ENCODE results near the gene RAD51B.

Gene RAD51B

GRCh38 chr14:67908052-67908754 lies 88.6 kb downstream of the RAD51B start:
- DNase-seq: no peak

- no peak for DNase-seq
These were observed 92.0 kb downstream of the RAD51B start for GRCh38 chr14:67911562-67911961.

GRCh38 chr14:67916430-67916829 lies 96.9 kb downstream of the RAD51B start:
- no peak for DNase-seq

- no peak for DNase-seq
These were observed 97.4 kb downstream of the RAD51B start for GRCh38 chr14:67917006-67917405.

- no peak for DNase-seq
These were observed 99.3 kb downstream of the RAD51B start for GRCh38 chr14:67918838-67919237.

GRCh38 chr14:67919259-67920032 lies 99.9 kb downstream of the RAD51B start:
- DNase-seq: no peak

- no peak for DNase-seq
These were observed 107.2 kb downstream of the RAD51B start for GRCh38 chr14:67926821-67927220.

- DNase-seq: no peak
These were observed 107.7 kb downstream of the RAD51B start for GRCh38 chr14:67927244-67927643.

GRCh38 chr14:67928375-67928774 lies 108.8 kb downstream of the RAD51B start:
- no peak for DNase-seq

GRCh38 chr14:67932708-67933246 lies 113.2 kb downstream of the RAD51B start:
- no peak for DNase-seq

GRCh38 chr14:67933266-67933665 lies 113.7 kb downstream of the RAD51B start:
- no peak for DNase-seq

- DNase-seq: peak; percentile 3 to 59
These were observed 114.5 kb downstream of the RAD51B start for GRCh38 chr14:67934087-67934486.

- DNase-seq: no peak
These were observed 115.3 kb downstream of the RAD51B start for GRCh38 chr14:67934862-67935261.

GRCh38 chr14:67935371-67935770 lies 115.8 kb downstream of the RAD51B start:
- no peak for DNase-seq

- no peak for DNase-seq
These were observed 118.5 kb downstream of the RAD51B start for GRCh38 chr14:67938071-67938470.

- DNase-seq: no peak
These were observed 121.2 kb downstream of the RAD51B start for GRCh38 chr14:67940486-67941455.

- DNase-seq: no peak
These were observed 122.0 kb downstream of the RAD51B start for GRCh38 chr14:67941456-67942018.

- no peak for DNase-seq
These were observed 122.6 kb downstream of the RAD51B start for GRCh38 chr14:67942080-67942710.

- DNase-seq: peak; percentile 46 to 71
These were observed 124.4 kb downstream of the RAD51B start for GRCh38 chr14:67943947-67944346.

GRCh38 chr14:67944605-67945004 lies 125.0 kb downstream of the RAD51B start:
- no peak for DNase-seq

- no peak for DNase-seq
These were observed 130.2 kb downstream of the RAD51B start for GRCh38 chr14:67949771-67950170.

GRCh38 chr14:67950386-67950785 lies 130.8 kb downstream of the RAD51B start:
- no peak for DNase-seq
